Measurements from ENCODE around the gene FYB1.

DNA sequence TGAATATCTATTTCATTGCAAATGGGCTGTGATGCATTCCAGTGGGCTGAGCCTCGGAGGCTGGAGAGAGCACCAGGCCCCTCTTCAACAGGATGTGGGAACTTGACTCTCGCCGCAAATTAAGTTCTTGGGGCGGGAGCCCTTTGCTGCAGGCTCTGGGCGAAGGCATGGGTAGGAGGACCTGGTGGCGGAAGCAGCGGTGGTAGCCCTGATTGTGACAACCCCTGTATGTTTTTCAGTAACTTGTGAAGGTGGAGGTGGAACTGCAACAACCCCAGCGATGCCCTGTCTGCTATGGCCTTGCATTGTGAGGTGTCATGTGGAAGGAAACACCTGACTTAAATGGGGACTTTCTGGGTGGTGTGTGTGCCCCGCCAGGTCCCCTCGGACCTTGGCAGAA, 9.4 kb downstream of the FYB1 start:
- TF ChIP-seq, protein P1, sequence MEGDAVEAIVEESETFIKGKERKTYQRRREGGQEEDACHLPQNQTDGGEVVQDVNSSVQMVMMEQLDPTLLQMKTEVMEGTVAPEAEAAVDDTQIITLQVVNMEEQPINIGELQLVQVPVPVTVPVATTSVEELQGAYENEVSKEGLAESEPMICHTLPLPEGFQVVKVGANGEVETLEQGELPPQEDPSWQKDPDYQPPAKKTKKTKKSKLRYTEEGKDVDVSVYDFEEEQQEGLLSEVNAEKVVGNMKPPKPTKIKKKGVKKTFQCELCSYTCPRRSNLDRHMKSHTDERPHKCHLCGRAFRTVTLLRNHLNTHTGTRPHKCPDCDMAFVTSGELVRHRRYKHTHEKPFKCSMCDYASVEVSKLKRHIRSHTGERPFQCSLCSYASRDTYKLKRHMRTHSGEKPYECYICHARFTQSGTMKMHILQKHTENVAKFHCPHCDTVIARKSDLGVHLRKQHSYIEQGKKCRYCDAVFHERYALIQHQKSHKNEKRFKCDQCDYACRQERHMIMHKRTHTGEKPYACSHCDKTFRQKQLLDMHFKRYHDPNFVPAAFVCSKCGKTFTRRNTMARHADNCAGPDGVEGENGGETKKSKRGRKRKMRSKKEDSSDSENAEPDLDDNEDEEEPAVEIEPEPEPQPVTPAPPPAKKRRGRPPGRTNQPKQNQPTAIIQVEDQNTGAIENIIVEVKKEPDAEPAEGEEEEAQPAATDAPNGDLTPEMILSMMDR (conservative IDR thresholded peaks at IDR 0.05 in 1 of 2, IDR thresholded peaks at IDR 0.05 in 1 of 2; ENCODE audit: extremely low read depth in 1 of 2, insufficient read depth in 1 of 2, low read depth in 1 of 2, low read length in 2 of 2) = no peak
- TF ChIP-seq EZH2 (IDR thresholded peaks at IDR 0.05; ENCODE audit: borderline replicate concordance, low read length) = no peak
